Testis (tissue), 2 donors: Measurements from ENCODE around the gene MAPRE2.

Experiments used
- POLR2A ChIP-seq: fragments of 450-650 bp; IDR thresholded peaks from one replicate; pipeline ENCODE4 v1.6.1; 2017; ENCODE audit warnings: antibody characterized with exemption, mild to moderate bottlenecking, moderate library complexity
- TF ChIP-seq, protein P1 (sequence below), 3 experiments: fragments of 450-650 bp in 2 of 3; fragments of 200-600 bp in 1 of 3; sonication (generic) in 1 of 3; IDR thresholded peaks; one replicate each; pipeline ENCODE4 v1.5.1; 2016 to 2019; ENCODE audit warnings: antibody characterized with exemption in 3 of 3, mild to moderate bottlenecking in 2 of 3, moderate library complexity in 1 of 3

- TF ChIP-seq, protein P1, sequence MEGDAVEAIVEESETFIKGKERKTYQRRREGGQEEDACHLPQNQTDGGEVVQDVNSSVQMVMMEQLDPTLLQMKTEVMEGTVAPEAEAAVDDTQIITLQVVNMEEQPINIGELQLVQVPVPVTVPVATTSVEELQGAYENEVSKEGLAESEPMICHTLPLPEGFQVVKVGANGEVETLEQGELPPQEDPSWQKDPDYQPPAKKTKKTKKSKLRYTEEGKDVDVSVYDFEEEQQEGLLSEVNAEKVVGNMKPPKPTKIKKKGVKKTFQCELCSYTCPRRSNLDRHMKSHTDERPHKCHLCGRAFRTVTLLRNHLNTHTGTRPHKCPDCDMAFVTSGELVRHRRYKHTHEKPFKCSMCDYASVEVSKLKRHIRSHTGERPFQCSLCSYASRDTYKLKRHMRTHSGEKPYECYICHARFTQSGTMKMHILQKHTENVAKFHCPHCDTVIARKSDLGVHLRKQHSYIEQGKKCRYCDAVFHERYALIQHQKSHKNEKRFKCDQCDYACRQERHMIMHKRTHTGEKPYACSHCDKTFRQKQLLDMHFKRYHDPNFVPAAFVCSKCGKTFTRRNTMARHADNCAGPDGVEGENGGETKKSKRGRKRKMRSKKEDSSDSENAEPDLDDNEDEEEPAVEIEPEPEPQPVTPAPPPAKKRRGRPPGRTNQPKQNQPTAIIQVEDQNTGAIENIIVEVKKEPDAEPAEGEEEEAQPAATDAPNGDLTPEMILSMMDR (IDR thresholded peaks at IDR 0.05), result peak; percentile 41 to 58 (median 47)
- no peak for TF ChIP-seq POLR2A
Measured at GRCh38 chr18:35005963-35006577, 35.1 kb upstream of the MAPRE2 start.
